ENCODE results near the gene IMP4. TPM values are rescaled to one million over a fixed set of nuclear protein-coding genes. Genes with fewer than 3 reads are reported as not detected.

IMP4 gene
- total and polyA plus RNA-seq, 2 of the 4 experiments (the other 2 are of a cell fraction): 154 to 169 TPM

GRCh38 chr2:130328710-130329109 is 14.0 kb upstream of the IMP4 start:
- dilution Hi-C loops (cut with HindIII; ENCODE audit: low sequenced_read_pairs, unreplicated experiment) (no loop called here), in situ Hi-C loops (cut with MboI; ENCODE audit: low sequenced_read_pairs) (no loop called here), intact Hi-C loops (cut with micrococcal nuclease) (no loop called here)
- peak; percentile 32 for DNase-seq
- Histone ChIP-seq H3K4me1 (ENCODE audit: control insufficient read depth, insufficient read depth, low read length) (0 out of 2 replicates have a peak, but pooled peaks cover 2% of the 10 kb centered on the region), H3K36me3 (ENCODE audit: control insufficient read depth, insufficient read depth, low read length) (no peaks in the 10 kb centered on the region), H3K18ac (ENCODE audit: low read depth, low read length) (no peak overlapping the region), H3K9ac (ENCODE audit: low read depth, low read length) (no peak overlapping the region), H2BK20ac (ENCODE audit: low read depth, low read length) (no peak overlapping the region), H3K4ac (ENCODE audit: low read depth, low read length) (no peak overlapping the region), H3K79me1 (ENCODE audit: low read depth in 1 of 2, low read length in 2 of 2) (no peaks in the 10 kb centered on the region), H2BK5ac (ENCODE audit: low read depth, low read length, poor library complexity, severe bottlenecking) (no peak overlapping the region), H2AK5ac (ENCODE audit: low read depth, low read length) (no peak overlapping the region), H2AK9ac (replicated peaks; ENCODE audit: low read depth, low read length, poor library complexity) (no peak overlapping the region), H4K8ac (ENCODE audit: low read depth in 2 of 2, low read length in 2 of 2) (peak overlapping the region in 1 of 2 experiments; percentile 74; a peak in 2 of 4 replicates), H3K14ac (replicated peaks; ENCODE audit: low read depth, low read length) (no peak overlapping the region), H3K23ac (ENCODE audit: low read depth, low read length) (no peak overlapping the region), H3K9me1 (ENCODE audit: insufficient read depth, low read length) (no peaks in the 10 kb centered on the region), H3K9me3 (ENCODE audit: control insufficient read depth, insufficient read depth, low read length) (no peaks in the 10 kb centered on the region), H2BK15ac (ENCODE audit: low read depth, low read length) (0 out of 3 replicates have a peak overlapping the region, but pooled peaks have one; percentile 32), H2BK120ac (ENCODE audit: low read depth, low read length) (no peak overlapping the region), H3K4me2 (ENCODE audit: low read depth, low read length) (no peak overlapping the region), H3K27me3 (ENCODE audit: control insufficient read depth, insufficient read depth, low read length) (peaks cover 7% of the 10 kb centered on the region), H3K56ac (ENCODE audit: extremely low read depth, insufficient read depth, low read length) (no peak overlapping the region), H4K91ac (ENCODE audit: insufficient read depth, low read depth, low read length) (no peak overlapping the region), H2AFZ (replicated peaks; ENCODE audit: low read length, poor library complexity) (peak overlapping the region; percentile 67), H3K27ac (ENCODE audit: insufficient read depth, low read length) (no peak overlapping the region), H3K4me3 (ENCODE audit: insufficient read depth, low read depth, low read length) (no peak overlapping the region), H4K20me1 (ENCODE audit: insufficient read depth, low read length) (no peaks in the 10 kb centered on the region), H4K5ac (ENCODE audit: low read depth, low read length) (peak overlapping the region; percentile 23; the same call in 1 of the 2 replicates)
- TF ChIP-seq MAFK (IDR thresholded peaks at IDR 0.05; ENCODE audit: low read depth, low read length) (no peak), NFE2L2 (IDR thresholded peaks at IDR 0.05; ENCODE audit: low read depth, low read length) (no peak), BHLHE40 (IDR thresholded peaks at IDR 0.05; ENCODE audit: low read depth, low read length) (peak; percentile 53; the same call in 1 of the 2 replicates)
- 17% methylated on average over 2 of the region's 2 CpGs; no CpG with 5 or more reads in 1 of the 2 experiments for whole genome bisulfite sequencing, 2 experiments (ENCODE audit: extremely low coverage in 2 of 2, insufficient read length in 1 of 2)
- POLR2A ChIA-PET (ENCODE audit: unreplicated experiment): no interaction called here
- peak; percentile 49 for ATAC-seq (ENCODE audit: low read depth)
- CTCF ChIA-PET: no interaction called here
- no TSS peak for BruUV-seq (replicated peaks)
